NCI-H526 treated with DMSO at 0.1 percent for 48 hours (cell line): ENCODE measurements around the gene SEC61G.
A peak's percentile ranks its signal among the peaks of the same experiment; 100 is the strongest.

Experiments used
- DNase-seq: peaks from one replicate; lab custom pipeline; 2025; lab: John Stamatoyannopoulos, UW

SEC61G gene

DNA sequence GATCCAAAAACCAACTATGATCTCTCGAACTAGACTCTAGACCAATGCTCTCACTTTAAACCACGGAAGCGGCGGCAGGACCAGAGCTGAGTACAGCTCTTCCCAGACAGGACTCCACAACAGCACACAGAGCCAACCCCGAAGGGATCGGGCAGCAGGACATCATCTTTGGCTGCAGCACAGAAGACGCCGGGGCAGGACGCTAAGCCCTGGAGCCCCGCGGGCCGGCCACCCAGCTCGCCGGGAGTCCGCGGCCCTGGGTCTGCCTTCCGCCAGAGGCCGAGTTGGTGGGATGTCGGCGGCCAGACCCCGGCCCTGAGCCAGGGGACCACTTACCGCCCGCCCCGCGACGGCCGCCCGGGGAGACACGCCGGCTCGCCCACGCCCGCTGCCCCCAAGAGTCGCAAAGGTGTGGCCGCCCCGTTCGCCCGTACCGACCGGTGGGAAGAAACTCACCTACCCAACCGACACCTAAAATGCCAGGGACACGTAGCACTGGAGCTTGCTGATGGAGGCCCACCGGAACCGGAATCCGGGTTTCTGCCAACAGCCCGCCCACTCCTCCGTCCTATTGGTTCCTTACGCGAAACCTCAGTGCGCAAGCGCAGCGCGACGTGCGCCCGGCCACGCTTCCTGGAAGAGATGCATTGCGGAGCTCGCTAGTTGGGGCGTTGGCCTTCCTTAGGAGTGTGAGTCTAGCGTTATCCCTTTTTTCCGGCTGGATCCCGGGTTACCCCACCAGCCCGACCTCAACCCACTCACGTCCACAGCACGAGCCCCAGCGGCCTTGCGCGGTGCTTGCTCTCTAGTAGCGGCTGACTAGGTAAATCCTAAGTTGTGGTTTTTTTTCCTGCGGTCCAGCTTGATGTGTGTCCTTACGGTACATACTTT, at the start of gene SEC61G:
TSS of gene SEC61G (minus strand) at position 510 of the 891 bp plus-strand sequence. CDS start 1,623 bp downstream, outside the sequence.
- DNase-seq = peak; percentile 88

- DNase-seq = no peak
Observed at GRCh38 chr7:54802841-54803240, 43.8 kb upstream of the SEC61G start.

GRCh38 chr7:54802114-54802513, 43.1 kb upstream of the SEC61G start:
- no peak for DNase-seq

DNA sequence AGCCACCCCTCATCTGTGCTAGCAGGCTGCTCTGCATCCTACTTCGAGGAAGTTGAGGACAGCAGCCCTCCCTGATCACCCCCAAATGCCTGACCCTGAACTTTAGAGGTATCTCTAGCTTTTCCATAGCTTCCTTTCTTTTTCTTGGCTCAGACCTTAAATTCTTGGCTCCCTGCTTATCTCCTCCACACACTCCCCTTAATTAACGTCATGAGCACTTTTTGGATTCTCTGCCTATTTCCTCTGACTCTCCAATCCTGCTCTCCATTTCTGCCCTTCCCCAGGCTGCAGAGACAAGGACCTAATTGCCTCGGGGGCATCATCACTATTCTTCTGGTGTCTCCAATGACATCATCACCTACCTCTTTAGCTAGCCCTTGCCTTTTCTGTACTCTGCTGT, 40.8 kb upstream of the SEC61G start:
- no peak for DNase-seq

GRCh38 chr7:54798530-54798929, 39.5 kb upstream of the SEC61G start:
- DNase-seq = no peak

DNA sequence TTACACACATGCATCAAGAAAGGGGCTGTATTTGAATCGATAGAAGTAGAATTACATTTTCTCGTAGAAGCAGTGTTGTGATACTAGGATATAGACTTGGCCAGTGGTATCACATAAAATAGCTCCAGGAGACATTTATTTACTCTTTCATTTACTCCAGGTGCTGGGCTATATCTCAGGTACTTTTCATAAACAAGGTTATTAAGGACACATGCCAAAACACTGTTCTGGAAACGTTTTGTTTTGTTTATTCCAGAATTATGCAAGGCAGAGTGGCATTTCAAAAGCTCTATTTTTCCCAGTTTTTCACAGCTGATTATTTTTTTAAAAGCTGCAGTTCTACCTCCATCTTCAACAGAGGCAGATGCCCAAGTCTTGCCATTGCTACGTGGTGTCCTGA, 37.8 kb upstream of the SEC61G start:
- no peak for DNase-seq

GRCh38 chr7:54796150-54796549, 37.1 kb upstream of the SEC61G start:
- DNase-seq = no peak

DNA sequence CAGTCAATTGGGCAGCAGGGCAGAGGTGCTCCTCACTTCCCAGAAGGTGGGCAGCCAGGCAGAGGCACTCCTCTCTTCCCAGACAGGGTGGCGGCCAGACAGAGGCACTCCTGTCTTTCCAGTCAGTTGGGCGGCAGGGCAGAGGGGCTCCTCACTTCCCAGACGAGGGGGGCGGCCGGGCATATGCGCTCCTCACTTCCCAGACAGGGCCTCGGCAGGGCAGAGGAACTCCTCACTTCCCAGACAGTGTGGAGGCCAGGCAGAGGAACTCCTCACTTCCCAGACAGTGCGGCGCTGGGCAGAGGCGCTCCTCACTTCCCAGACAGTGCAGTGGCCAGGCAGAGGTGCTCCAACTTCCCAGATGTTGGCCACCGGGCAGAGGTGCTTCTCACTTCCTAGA, 33.4 kb upstream of the SEC61G start:
- no peak for DNase-seq

DNA sequence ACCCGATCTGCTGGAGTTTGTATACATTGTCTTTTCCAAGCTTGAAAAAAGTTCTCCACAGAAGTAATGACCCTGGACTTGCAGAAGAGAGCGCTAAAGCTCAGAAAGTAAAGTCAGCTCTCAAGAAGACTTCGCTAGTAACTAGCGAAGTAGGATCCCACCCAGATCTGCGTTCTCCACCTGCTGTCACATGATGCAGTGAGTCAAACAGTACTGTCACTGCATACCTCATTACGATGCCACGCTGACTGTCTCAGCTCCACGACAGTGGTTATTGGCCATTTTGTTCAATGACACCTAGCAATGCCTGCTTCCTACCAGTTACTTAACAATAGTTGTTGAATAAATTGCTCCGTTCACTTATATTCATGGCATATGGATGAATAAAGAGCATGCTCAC, 29.7 kb upstream of the SEC61G start:
- DNase-seq = peak; percentile 19

DNA sequence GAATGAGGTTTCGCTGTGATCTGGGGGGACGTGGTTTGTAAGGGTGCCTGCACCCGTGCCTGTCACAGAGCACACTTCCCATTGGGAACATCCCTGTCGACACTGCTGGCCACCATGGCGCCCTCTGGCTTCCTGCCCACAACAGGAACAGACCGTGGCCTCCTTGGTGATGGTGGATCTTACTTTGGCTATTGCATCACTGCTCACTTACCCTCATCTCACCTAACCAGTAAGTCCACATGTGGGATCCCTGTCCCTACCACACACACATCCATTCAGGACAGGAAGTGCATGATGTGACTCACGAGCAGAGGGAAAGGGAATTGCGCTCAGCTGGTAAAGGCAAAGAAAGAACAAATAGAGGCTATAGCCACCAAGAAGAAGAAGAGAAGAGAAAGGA, 26.2 kb upstream of the SEC61G start:
- DNase-seq = no peak

DNA sequence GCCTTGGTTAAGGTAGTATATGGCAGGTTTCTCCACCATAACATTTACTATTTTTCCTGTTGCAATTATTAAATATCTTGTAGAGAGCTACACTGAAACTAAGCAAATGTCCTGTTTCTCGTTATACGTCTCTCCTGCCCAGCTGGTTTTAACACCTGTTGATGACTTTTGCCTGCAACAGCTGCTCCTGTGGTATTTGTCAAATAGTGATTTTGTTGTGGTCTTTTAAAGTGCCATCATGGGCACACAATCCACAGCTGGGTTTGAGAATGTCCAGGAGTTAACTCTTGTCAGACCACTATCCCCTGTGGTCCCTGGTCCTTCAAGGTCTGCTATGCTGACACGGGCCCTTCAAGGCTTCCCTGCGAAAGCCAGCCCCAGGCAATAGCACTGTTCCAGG, 24.9 kb upstream of the SEC61G start:
- no peak for DNase-seq

GRCh38 chr7:54782829-54783228, 23.8 kb upstream of the SEC61G start:
- no peak for DNase-seq

- DNase-seq = no peak
Observed at GRCh38 chr7:54782314-54782713, 23.3 kb upstream of the SEC61G start.

- no peak for DNase-seq
Observed at GRCh38 chr7:54781134-54781920, 22.3 kb upstream of the SEC61G start.

GRCh38 chr7:54780490-54780889, 21.5 kb upstream of the SEC61G start:
- DNase-seq = no peak

GRCh38 chr7:54778696-54779540, 19.9 kb upstream of the SEC61G start:
- no peak for DNase-seq

DNA sequence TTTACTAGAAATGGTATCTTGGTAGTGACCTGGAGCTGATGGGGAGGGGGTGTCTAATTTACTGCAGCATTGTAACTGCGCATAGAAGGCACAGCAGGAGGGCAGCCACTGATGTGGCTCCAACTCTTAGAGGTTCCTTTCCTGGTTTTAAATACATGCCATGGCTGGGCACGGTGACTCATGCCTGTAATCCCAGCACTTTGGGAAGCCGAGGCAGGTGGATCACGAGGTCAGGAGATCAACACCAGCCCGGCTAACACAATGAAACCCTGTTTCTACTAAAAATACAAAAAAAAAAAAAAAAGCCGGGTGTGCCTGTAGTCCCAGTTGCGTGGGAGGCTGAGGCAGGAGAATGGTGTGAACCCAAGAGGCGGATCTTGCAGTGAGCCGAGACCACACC, 19.2 kb upstream of the SEC61G start:
- DNase-seq = no peak

GRCh38 chr7:54774785-54775740, 16.1 kb upstream of the SEC61G start:
- no peak for DNase-seq

- peak; percentile 62 for DNase-seq
Observed at GRCh38 chr7:54773472-54774399, 14.7 kb upstream of the SEC61G start.

GRCh38 chr7:54769203-54769602, 10.2 kb upstream of the SEC61G start:
- no peak for DNase-seq
